Right ventricle myocardium inferior (tissue), 1 donor: ENCODE data around the gene HIVEP3. TPM values are rescaled to one million over a fixed set of nuclear protein-coding genes. Genes with fewer than 3 reads are reported as not detected.

Source experiments
- ATAC-seq: fragments of 200-7000 bp; cut with Tn5 transposase; one replicate; pipeline ENCODE4 v1.9.1; 2020; ENCODE audit warnings: mild to moderate bottlenecking, moderate library complexity
- DNase-seq: peaks from one replicate; pipeline ENCODE4 v3.0.0; 2021; ENCODE audit errors: missing footprints
- intact Hi-C: fragments of 100-400 bp; cut with DNase I; formaldehyde crosslinking; loops from one replicate; pipeline ENCODE4 v1.11.0; 2022
- total RNA-seq: library from RNA; stranded (reverse); fragmentation: NEBNext Ultra II Directional; extraction: Animal tissue kit (Norgen Biotek cat#: 25700); gene quantifications from one replicate; pipeline ENCODE4 v1.2.1, GENCODE V29; 2021
- donor health status: DM: no; HTN: yes; CAD: no; lungs with severe emphysema.

Gene HIVEP3
- total RNA-seq, 1 donor from 2014 or later, result 6.5 TPM

- intact Hi-C loops, result no loop called here
- ATAC-seq (no peak), DNase-seq (no peak)
Measured at GRCh38 chr1:41789661-41790330, 128.9 kb downstream of the HIVEP3 start.

GRCh38 chr1:41788427-41788826 is 130.3 kb downstream of the HIVEP3 start:
- no peak for DNase-seq
- intact Hi-C loops, result no loop called here
- ATAC-seq, result no peak

GRCh38 chr1:41784531-41785274 is 134.0 kb downstream of the HIVEP3 start:
- DNase-seq, result no peak
- intact Hi-C loops, result no loop called here
- ATAC-seq, result no peak

- ATAC-seq (no peak), DNase-seq (no peak)
- intact Hi-C loops, result no loop called here
Measured at GRCh38 chr1:41783189-41783639, 135.5 kb downstream of the HIVEP3 start.

- ATAC-seq, result no peak
- intact Hi-C loops, result no loop called here
- DNase-seq, result no peak
Measured at GRCh38 chr1:41780916-41781315, 137.8 kb downstream of the HIVEP3 start.

GRCh38 chr1:41780322-41780721 is 138.4 kb downstream of the HIVEP3 start:
- intact Hi-C loops, result no loop called here
- no peak for ATAC-seq

GRCh38 chr1:41779360-41779759 is 139.4 kb downstream of the HIVEP3 start:
- no peak for ATAC-seq
- intact Hi-C loops, result no loop called here
- DNase-seq, result no peak

More at GRCh38 chr1:41780322-41780721, 138.4 kb downstream of the HIVEP3 start:
- DNase-seq, result no peak

GRCh38 chr1:41777695-41778094 is 141.0 kb downstream of the HIVEP3 start:
- ATAC-seq (no peak), DNase-seq (no peak)
- intact Hi-C loops, result no loop called here

- ATAC-seq (peak; percentile 35), DNase-seq (no peak)
- intact Hi-C loops, result no loop called here
Measured at GRCh38 chr1:41776891-41777441, 141.8 kb downstream of the HIVEP3 start.

GRCh38 chr1:41775956-41776585 is 142.7 kb downstream of the HIVEP3 start:
- DNase-seq, result no peak
- intact Hi-C loops, result no loop called here
- no peak for ATAC-seq

GRCh38 chr1:41774471-41774990 is 144.2 kb downstream of the HIVEP3 start:
- intact Hi-C loops, result loop anchor here (5.0 kb wide), 1 partner anchor 112 kb away; no protein-coding TSS in a partner anchor
- ATAC-seq, result no peak
- DNase-seq, result no peak

- no peak for DNase-seq
- intact Hi-C loops, result loop anchor here (5.0 kb wide), 1 partner anchor 112 kb away; no protein-coding TSS in a partner anchor
- ATAC-seq, result no peak
Measured at GRCh38 chr1:41773842-41774241, 144.9 kb downstream of the HIVEP3 start.

- intact Hi-C loops, result loop anchor here (5.0 kb wide), 1 partner anchor 111 kb away; no protein-coding TSS in a partner anchor
- DNase-seq, result no peak
- ATAC-seq, result peak; percentile 34
Measured at GRCh38 chr1:41773144-41773591, 145.6 kb downstream of the HIVEP3 start.

- DNase-seq (no peak), ATAC-seq (no peak)
- intact Hi-C loops, result loop anchor here (10.0 kb wide), 1 partner anchor 76 kb away; no protein-coding TSS in a partner anchor
Measured at GRCh38 chr1:41769068-41769467, 149.7 kb downstream of the HIVEP3 start.

- ATAC-seq, result no peak
- intact Hi-C loops, result loop anchor here (10.0 kb wide), 1 partner anchor 76 kb away; no protein-coding TSS in a partner anchor
Measured at GRCh38 chr1:41768583-41768982, 150.1 kb downstream of the HIVEP3 start.

GRCh38 chr1:41767534-41768525 is 150.9 kb downstream of the HIVEP3 start:
- DNase-seq (no peak), ATAC-seq (peak; percentile 49)
- intact Hi-C loops, result loop anchor here (10.0 kb wide), 1 partner anchor 77 kb away; no protein-coding TSS in a partner anchor

More at GRCh38 chr1:41768583-41768982, 150.1 kb downstream of the HIVEP3 start:
- no peak for DNase-seq

- ATAC-seq (no peak), DNase-seq (no peak)
- intact Hi-C loops, result loop anchor here (10.0 kb wide), 1 partner anchor 78 kb away; no protein-coding TSS in a partner anchor
Measured at GRCh38 chr1:41766546-41766945, 152.2 kb downstream of the HIVEP3 start.
